Subcutaneous adipose tissue (tissue), 4 donors: ENCODE data around the gene AARS2. TPM values are rescaled to one million over a fixed set of nuclear protein-coding genes. Genes with fewer than 3 reads are reported as not detected.

Experiments
- total RNA-seq, 4 donors: library from RNA; depleted of rRNA; stranded (reverse); fragments of >200 nt; gene quantifications; one replicate each; pipeline ENCODE4 v1.1.0, GENCODE V29; 2016
- TF ChIP-seq, protein P1 (sequence below): fragments of 450-650 bp; IDR thresholded peaks from one replicate; pipeline ENCODE4 v1.5.1; 2016; ENCODE audit warnings: low read depth, mild to moderate bottlenecking, control low read depth, antibody characterized with exemption, moderate library complexity

The AARS2 gene
- total RNA-seq, 4 donors from 2014 or later: 3.8 to 12.1 (median 6.6) TPM

DNA sequence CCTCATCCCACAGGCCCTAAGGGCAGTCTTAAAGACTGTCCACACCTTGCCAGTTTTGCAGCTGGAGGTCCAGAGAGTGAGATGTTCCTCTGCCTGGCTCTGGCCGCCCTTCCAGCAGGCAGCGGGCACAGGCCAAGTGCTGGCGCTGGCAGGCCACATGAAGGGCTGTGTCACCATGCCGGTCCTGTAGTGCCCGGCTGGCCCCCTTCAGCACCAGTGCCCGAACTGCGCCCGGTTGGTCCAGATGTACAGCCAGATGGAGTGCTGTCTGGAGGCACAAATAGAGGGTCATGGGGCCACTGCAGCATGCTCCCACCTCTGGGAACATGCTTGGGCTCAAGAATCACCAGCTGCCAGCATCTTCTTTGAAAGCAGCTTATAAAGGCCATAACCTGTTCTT lies 51.6 kb downstream of the AARS2 start:
- TF ChIP-seq, protein P1, sequence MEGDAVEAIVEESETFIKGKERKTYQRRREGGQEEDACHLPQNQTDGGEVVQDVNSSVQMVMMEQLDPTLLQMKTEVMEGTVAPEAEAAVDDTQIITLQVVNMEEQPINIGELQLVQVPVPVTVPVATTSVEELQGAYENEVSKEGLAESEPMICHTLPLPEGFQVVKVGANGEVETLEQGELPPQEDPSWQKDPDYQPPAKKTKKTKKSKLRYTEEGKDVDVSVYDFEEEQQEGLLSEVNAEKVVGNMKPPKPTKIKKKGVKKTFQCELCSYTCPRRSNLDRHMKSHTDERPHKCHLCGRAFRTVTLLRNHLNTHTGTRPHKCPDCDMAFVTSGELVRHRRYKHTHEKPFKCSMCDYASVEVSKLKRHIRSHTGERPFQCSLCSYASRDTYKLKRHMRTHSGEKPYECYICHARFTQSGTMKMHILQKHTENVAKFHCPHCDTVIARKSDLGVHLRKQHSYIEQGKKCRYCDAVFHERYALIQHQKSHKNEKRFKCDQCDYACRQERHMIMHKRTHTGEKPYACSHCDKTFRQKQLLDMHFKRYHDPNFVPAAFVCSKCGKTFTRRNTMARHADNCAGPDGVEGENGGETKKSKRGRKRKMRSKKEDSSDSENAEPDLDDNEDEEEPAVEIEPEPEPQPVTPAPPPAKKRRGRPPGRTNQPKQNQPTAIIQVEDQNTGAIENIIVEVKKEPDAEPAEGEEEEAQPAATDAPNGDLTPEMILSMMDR: no peak

DNA sequence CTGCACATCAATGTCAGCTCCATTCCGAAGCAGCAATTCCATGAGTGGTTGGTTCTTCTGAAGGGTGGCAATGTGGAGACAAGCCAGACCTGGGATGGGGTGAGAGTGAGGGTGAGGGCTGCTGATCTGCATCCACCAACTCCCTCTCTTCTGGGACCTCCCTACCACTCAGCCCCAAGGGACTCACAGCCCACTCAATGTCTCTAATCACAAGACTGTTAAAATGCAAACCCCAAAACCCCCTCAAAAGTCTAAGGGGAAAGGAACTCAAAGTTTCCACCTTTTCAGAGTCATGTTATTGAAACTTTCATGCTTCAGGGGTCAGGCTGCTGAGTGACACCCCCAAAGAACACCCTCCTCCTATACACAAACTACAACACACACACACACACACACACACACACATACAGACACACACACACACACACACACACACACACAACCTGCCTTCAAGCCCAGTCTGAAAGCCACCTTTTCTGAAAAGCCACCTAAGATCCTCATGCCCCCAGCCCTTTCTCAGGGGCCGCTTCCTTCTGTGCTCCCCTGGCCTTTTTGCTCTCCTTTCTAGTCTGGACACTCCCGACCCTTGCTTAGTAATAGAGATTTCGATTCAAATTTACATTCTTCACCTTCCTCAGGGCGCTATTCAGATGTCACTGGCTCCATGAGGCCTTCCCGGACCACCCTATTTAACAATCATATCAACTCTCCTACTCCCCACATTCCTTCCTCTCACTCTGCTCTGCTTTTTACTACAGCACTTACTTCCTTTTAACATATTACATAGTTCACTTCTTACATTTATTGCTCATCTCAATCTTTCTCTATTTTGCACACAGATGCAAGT lies 52.5 kb downstream of the AARS2 start:
- TF ChIP-seq, protein P1: no peak

DNA sequence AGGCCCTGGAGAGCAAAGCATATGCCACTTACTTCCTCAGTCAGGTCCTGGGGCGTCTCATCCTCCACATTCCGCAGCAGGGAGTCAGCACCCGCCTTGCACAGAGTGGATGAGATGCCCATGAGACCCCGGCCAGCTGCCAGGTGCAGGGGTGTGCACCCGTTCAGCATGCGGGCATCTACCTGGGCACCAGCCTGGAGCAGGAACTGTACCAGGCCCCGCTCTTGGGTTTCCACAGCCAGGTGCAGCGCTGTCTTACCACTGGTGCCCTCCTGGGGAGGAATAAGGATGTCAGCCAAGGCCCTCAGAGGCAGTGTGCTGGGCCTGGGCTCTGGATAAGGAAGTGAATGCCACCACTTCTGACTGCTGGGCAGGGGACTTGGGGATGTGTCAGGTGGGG lies 53.1 kb downstream of the AARS2 start:
- TF ChIP-seq, protein P1: no peak

DNA sequence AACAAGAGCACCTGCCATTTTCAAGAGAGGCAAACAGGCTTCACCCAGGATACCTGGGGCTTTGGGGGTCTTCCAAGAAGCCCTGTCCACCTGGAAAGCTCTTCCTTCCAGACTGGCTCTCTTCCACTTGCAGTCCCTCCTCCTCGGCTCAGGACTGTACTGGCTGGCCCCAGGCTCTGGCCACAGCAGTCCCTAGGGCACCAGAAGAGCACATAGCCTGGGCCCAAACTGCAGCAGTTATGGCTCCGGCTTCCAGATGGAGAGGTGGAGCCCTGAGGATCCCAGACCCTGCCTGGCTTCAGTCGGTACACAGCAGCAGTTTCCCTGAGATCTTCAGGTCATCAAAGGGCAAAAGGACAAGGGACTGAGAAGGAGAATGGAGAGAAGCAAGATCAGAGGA lies 54.2 kb downstream of the AARS2 start:
- TF ChIP-seq, protein P1: no peak

DNA sequence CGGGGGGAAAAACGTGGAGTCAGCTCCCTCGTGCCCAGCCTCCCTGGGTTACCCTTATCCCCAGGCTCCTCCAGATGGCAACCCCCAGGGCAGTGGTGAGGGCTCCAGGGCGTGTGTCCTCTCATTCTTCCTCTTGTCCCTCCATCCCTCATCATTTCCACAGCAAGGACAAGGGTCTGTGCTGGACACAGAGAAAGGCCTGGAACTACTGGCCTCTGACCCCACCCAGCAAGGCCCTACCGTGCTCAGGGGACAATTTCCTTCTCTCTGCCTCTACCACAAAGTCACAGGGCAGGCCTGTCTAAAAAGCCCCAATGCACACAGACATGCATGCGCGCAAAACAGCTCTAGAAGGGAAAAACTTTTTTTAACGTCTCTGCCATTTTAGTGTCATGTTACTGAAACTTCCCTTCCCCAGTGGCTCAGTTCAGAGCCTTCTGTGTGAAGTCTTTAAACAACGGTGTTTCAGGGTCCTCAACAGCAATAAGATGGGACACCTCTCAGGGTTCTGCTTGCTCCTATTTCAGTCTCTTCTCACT lies 54.8 kb downstream of the AARS2 start:
- TF ChIP-seq, protein P1: no peak

DNA sequence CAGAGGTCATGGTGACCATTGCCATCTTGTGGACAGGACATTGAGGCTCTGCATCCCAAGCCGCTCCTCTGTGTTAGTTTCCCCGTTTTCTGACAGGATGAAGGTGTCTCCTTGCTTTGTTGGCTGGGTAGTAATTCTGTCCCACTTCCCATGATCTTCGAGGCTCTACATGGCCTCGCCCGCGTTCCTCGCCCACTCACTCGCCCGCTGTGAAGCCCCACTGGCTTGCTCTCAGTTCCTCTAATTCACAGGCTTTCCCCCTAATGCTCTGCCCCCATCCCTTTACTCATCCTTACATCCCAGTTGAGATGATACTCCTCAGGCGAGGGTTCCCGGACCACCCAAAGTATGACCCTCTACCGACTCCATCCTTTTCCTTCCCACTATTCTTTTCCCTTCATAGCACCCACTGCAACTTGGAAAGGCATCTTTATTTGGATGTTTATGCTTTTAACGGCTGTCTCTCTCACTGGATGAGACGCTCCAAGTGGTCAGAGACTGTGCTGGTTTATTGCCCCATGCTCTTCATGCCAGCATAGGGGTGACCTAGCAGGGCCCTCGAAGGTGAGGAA lies 55.3 kb downstream of the AARS2 start:
- TF ChIP-seq, protein P1: no peak

DNA sequence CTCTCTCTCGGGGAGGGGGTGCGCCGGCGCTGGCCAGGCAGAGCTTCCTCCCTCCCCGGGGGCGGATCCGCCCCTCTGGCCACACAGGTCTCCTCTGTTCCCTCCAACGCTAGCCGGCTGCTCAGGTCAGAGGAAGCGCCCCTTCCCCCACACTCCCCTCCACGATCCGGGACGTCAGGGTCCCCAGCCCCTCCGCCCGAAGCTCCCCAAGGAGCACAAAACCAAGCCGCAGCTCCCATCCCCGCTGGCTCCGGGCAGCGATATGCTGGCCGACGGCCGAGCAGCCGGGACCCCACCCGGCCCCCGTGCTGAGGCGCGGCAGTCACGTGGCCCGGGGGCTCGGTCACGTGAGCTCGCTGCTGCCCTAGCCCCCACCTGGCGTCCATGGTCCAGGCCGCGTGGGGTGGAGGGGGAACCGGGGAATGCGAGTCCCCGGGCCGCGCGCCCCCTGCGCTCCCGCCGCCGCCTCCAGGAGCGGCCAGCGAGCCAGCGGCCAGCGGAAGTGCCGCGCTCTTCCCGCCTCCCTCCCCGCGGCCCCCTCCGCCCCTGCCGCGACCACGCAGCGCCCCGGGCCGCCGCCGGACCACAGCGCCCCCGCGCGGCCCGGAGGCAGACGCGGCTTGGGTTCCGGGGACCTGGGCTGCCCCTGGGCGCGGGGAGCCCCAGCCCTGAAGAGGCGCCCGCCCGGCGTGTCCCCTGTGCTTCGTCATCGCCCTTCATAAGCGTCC lies 56.0 kb downstream of the AARS2 start, which contains the start of gene SLC35B2:
Gene SLC35B2, minus strand, starts transcription at position 504 of the 728 bp plus-strand sequence. Its CDS starts 118 bp downstream, at position 386.
- TF ChIP-seq, protein P1: no peak
